GM12865 (cell line): ENCODE measurements around the gene CYP2S1.

Experiments used
- DNase-seq: peaks from one replicate; pipeline ENCODE4 v3.0.0; 2010; ENCODE audit warnings: low read depth
- H3K4me3 ChIP-seq: 2 replicates; pipeline ENCODE4 v1.5.1; 2011; ENCODE audit warnings: mild to moderate bottlenecking, low read depth, low read length, control low read depth
- TF ChIP-seq, protein P1 (sequence below): IDR thresholded peaks from 2 replicates; pipeline ENCODE4 v1.5.1; 2011; ENCODE audit warnings: low read length, control low read depth, low read depth, inconsistent platforms; ENCODE audit not compliant: insufficient read depth; ENCODE audit errors: missing control alignments

Gene CYP2S1

DNA sequence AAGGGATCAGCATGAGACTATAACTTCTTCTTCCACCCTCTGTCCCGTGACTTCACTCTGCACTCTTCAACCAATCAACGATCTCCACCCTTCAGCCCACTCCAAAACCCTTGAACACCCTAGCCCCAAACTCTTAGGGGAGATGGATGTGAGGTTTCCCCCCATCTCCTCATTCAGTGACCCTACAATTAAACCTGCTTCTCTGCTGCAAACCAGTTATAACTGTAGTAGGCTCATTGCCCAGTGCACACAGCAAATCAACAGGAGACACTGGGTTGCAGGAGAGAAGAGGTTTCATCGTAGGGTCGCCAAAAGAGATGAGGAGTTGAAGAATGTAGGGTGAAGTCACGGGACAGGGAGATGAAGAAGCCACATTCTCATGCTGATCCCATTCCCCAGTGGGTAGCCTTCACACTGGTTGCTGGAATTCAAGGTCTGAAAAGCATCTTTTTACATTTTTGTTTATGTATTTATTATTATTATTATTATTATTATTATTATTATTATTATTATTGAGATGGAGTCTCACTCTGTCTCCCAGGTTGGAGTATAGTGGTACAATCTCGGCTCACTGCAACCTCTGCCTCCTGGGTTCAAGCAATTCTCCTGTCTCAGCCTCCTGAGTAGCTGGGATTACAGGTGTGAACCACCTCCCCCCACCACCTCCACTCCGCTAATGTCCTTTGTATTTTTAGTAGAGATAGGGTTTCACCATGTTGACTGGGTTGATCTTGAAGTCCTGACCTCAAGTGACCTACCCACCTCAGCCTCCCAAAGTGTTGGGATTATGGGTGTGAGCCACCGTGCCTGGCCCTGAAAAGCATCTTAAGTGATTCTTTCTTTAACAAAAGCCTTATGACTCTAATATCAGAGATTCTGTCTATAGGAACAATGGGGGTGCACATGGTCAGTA, 5.8 kb upstream of the CYP2S1 start:
- no peak for DNase-seq

DNA sequence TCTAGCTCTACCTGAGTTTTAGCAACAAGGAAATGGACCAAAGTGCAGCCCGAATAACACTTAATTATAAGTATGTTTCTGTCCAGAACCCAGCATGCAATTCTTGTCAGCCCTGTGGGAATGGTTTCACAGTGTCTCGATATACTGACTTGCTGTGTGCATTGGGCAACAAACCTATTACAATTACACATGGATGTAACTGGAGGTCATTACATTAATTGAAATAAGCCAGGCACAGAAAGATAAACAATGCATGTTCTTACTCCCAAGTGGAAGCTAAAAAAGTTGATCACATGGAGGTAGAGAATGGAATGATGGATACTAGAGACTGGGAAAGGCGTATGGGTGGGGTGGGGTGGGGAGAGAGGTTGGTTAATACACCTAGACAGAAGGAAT, 5.1 kb upstream of the CYP2S1 start:
- TF ChIP-seq, protein P1, sequence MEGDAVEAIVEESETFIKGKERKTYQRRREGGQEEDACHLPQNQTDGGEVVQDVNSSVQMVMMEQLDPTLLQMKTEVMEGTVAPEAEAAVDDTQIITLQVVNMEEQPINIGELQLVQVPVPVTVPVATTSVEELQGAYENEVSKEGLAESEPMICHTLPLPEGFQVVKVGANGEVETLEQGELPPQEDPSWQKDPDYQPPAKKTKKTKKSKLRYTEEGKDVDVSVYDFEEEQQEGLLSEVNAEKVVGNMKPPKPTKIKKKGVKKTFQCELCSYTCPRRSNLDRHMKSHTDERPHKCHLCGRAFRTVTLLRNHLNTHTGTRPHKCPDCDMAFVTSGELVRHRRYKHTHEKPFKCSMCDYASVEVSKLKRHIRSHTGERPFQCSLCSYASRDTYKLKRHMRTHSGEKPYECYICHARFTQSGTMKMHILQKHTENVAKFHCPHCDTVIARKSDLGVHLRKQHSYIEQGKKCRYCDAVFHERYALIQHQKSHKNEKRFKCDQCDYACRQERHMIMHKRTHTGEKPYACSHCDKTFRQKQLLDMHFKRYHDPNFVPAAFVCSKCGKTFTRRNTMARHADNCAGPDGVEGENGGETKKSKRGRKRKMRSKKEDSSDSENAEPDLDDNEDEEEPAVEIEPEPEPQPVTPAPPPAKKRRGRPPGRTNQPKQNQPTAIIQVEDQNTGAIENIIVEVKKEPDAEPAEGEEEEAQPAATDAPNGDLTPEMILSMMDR = no peak
- H3K4me3 ChIP-seq = no peak overlapping the region
- DNase-seq = no peak

More for the DNA sequence above, 5.8 kb upstream of the CYP2S1 start:
- no peak overlapping the region for H3K4me3 ChIP-seq
- TF ChIP-seq, protein P1 = no peak

DNA sequence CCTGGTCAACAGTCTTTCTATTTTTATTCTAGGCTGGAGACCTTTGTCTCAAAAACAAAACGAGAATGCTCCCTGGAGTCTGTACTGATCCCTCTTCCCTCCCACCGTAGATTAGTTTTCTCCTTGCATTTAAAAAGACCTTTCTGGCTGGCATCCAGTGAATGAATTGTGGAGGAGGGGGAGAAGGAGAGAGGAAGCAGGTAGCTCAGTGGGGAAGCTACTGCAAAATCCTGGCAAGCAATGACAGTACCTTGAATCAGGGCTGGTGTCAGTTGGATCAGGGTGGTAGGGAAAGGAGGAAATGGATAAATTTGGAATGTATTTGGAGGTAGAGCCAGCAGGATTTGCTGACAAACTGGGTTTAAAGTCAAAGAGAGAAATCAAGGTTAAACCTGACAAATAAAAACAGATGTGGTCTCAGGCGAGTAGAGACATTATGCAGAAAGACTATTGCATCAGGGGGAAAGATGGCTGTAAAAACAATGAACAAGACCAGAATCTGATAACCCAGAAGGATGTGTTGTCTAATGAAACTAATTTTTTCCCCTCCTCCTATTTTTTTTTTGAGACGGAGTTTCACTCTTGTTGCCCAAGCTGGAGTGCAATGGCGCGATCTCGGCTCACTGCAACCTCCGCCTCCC, 3.5 kb upstream of the CYP2S1 start:
- TF ChIP-seq, protein P1 = no peak
- H3K4me3 ChIP-seq = no peak overlapping the region
- no peak for DNase-seq

DNA sequence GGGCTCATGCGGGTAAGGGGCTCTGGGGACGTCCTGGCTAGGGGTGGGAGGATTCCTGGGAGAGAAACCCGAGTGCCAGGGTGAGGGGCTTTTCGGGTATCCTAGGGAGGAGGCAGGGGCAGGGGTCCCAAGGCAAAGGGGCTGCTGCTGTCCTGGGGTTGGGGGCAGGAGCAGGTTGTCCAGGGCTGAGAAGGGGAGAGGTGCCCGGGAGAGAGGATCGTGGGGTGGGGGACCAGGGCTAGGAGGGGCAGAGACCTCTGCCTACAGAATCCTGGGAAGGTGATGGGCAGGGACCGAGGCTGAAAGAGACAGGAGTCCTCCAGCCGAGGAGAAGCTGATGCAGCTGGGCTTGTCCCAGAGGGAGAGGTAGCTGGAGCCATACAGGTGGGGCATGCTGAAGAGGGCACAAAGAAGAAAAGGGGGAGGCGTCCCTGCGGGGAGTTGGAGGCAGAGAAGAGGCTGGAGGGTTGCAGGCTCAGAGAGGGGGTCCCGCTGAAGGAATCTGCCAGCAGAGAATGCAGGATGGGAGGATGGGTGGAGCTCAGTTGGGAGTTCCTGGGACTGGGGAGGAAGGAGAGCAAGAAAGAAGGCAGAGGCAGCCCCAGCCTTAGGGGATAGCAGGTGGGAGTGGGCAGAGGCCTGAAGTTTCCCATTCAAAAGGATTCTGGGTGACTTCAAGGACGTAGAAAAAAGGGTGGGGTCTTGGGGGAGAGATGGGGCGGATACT, 574 bp downstream of the CYP2S1 start:
- no peak for DNase-seq

DNA sequence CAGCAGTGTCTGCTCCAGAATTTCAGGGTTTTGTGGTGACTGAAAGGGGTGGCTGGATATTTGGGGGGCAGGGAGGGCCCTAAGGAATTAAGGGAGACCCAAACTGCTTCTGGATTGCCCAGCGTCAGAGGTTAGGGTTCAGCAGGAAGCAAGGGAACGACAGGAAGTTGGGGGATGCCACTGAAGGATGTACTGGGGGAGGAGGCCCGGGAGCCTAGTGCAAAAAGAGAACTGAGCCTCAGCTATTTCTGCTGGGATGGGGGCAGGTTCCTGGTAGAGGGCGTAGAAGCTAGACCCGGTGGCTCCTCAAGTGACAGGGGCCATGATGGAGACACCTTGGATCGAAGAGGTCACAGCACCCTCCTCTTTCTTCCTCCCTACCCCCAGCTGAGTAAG, 1.1 kb downstream of the CYP2S1 start:
- TF ChIP-seq, protein P1 = no peak
- H3K4me3 ChIP-seq = no peak overlapping the region
- no peak for DNase-seq

More for the DNA sequence above, 574 bp downstream of the CYP2S1 start:
- peak overlapping the region; percentile 10 for H3K4me3 ChIP-seq
- TF ChIP-seq, protein P1 = no peak

DNA sequence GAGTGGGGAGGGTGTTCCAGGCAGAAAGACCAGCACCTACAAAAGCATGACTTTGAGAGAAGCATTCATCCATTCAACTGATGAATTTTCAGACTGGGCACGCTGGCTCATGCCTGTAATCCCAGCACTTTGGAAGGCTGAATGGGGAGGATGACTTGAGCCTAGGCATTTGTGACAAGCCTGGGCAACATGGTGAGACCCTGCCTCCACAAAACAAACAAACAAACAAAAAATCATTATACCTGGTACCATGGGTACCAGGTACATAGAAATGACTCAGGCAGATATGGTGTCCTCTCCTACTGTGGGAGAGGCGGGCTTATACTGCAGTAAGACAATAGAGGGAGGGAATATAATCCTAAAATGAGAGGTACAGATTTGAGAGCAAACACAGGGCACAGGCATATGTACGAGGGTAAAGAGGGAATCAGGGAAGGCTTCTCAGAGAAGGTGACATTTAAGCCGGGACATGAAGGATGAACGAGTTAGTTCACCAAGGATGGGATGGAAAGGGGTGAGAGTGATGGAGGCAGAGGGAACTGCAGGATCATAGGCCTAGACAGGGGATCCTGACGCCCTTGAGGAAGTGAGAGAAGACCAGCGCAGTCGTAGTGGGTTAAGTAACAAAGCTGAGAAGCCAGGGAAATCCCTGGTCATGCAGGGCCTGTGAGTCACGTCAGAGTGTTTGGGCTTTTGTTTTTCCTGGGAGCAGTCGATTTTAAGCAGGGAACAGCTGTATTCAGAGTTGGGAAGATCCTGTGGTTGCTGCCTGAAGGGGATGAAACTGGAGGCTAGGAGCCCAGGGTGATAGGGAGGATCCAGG, 2.9 kb downstream of the CYP2S1 start:
- peak; percentile 37 for DNase-seq
- no peak overlapping the region for H3K4me3 ChIP-seq
- TF ChIP-seq, protein P1 = no peak
